HCT116 (cell line): ENCODE measurements around the gene BIK.

Source experiments
- CTCF ChIP-seq, 3 experiments: fragments of 200-600 bp in 1 of 3; sonication (generic) in 1 of 3; IDR thresholded peaks in 2 of 3; conservative IDR thresholded peaks in 1 of 3; 2 replicates each; pipeline ENCODE4 v1.5.1; 2012 to 2017; ENCODE audit warnings: low read depth in 2 of 3, low read length in 2 of 3, antibody characterized with exemption in 1 of 3, borderline replicate concordance in 1 of 3, control low read depth in 1 of 3, mild to moderate bottlenecking in 1 of 3, mixed read lengths in 1 of 3, mixed run types in 1 of 3, moderate library complexity in 1 of 3; ENCODE audit not compliant: insufficient read depth in 1 of 3
- POLR2A ChIP-seq: IDR thresholded peaks from 2 replicates; pipeline ENCODE4 v1.7.0; 2011; ENCODE audit warnings: borderline replicate concordance; ENCODE audit not compliant: insufficient read depth, insufficient read length; ENCODE audit errors: extremely low read depth

GRCh38 chr22:43134553-43134952 is 24.0 kb downstream of the BIK start:
- no peak for TF ChIP-seq POLR2A
- no peak for TF ChIP-seq CTCF (IDR thresholded peaks at IDR 0.05 in 2 of 3, conservative IDR thresholded peaks at IDR 0.05 in 1 of 3; ENCODE audit: borderline replicate concordance in 1 of 3, insufficient read depth in 1 of 3, low read depth in 2 of 3, low read length in 2 of 3)
